DOHH2 (cell line): ENCODE measurements around the gene MPPED2.

Experiments
- H3F3A ChIP-seq: fragments of 200-600 bp; sonication (generic), shearing (Covaris generic); 2 replicates; pipeline ENCODE4 v1.6.0; 2016; ENCODE audit warnings: antibody characterized with exemption, mild to moderate bottlenecking; ENCODE audit not compliant: control insufficient read depth, insufficient read depth
- H3K27ac ChIP-seq: fragments of 200-600 bp; sonication (generic); 2 replicates; pipeline ENCODE4 v1.5.1; 2014; ENCODE audit warnings: low read depth, mild to moderate bottlenecking, low read length, moderate library complexity
- H3K27me3 ChIP-seq: fragments of 200-600 bp; sonication (generic); 2 replicates; pipeline ENCODE4 v1.6.1; 2014; ENCODE audit warnings: mild to moderate bottlenecking, low read length, mixed read lengths; ENCODE audit not compliant: control insufficient read depth
- H3K36me3 ChIP-seq: fragments of 200-600 bp; sonication (generic); 2 replicates; pipeline ENCODE4 v1.6.1; 2014; ENCODE audit warnings: mild to moderate bottlenecking, low read length, moderate library complexity, mixed read lengths; ENCODE audit not compliant: control insufficient read depth
- H3K4me1 ChIP-seq: fragments of 200-600 bp; sonication (generic); 2 replicates; pipeline ENCODE4 v1.6.1; 2014; ENCODE audit warnings: mild to moderate bottlenecking, low read length, mixed read lengths; ENCODE audit not compliant: control insufficient read depth
- H3K4me2 ChIP-seq: fragments of 200-600 bp; sonication (generic); 2 replicates; pipeline ENCODE4 v1.6.0; 2014; ENCODE audit warnings: mild to moderate bottlenecking, low read length, moderate library complexity
- H3K4me3 ChIP-seq: fragments of 200-600 bp; sonication (generic); 2 replicates; pipeline ENCODE4 v1.5.1; 2014; ENCODE audit warnings: mild to moderate bottlenecking, low read length, mixed read lengths
- H3K79me2 ChIP-seq: fragments of 200-600 bp; sonication (generic); 2 replicates; pipeline ENCODE4 v1.6.1; 2014; ENCODE audit warnings: mild to moderate bottlenecking, low read length, mixed read lengths; ENCODE audit not compliant: control insufficient read depth
- H3K9me2 ChIP-seq: fragments of 200-600 bp; sonication (generic); replicated peaks from 2 replicates; pipeline ENCODE4 v1.6.1; 2014; ENCODE audit warnings: mild to moderate bottlenecking, low read length, mixed read lengths; ENCODE audit not compliant: control insufficient read depth
- H3K9me3 ChIP-seq: fragments of 200-600 bp; sonication (generic); 2 replicates; pipeline ENCODE4 v1.6.1; 2014; ENCODE audit warnings: antibody characterized with exemption, low read length, mixed read lengths; ENCODE audit not compliant: control insufficient read depth, insufficient read depth
- H4K20me1 ChIP-seq: fragments of 200-600 bp; sonication (generic); 2 replicates; pipeline ENCODE4 v1.6.0; 2014; ENCODE audit warnings: low read depth, mild to moderate bottlenecking, antibody characterized with exemption, low read length, moderate library complexity; ENCODE audit not compliant: control insufficient read depth, insufficient read depth
- CTCF ChIP-seq: fragments of 200-600 bp; sonication (generic); IDR thresholded peaks from one replicate; pipeline ENCODE4 v1.5.1; 2014; ENCODE audit warnings: antibody characterized with exemption, mild to moderate bottlenecking, low read depth, low read length; ENCODE audit not compliant: poor library complexity, severe bottlenecking
- EZH2phosphoT487 ChIP-seq: fragments of 200-600 bp; sonication (generic); IDR thresholded peaks from 2 replicates; pipeline ENCODE4 v1.6.1; 2017; ENCODE audit warnings: borderline replicate concordance, mild to moderate bottlenecking, antibody characterized with exemption, low read length, moderate library complexity, mixed read lengths

The MPPED2 gene

GRCh38 chr11:30360741-30361140 is 225.4 kb downstream of the MPPED2 start:
- Histone ChIP-seq H3K79me2 (no peaks in the 10 kb centered on the region), H3K36me3 (no peaks in the 10 kb centered on the region), H3K4me3 (no peak overlapping the region), H3K27me3 (peaks cover 4% of the 10 kb centered on the region; the same call in 1 of the 2 replicates), H3K9me2 (no peaks in the 10 kb centered on the region), H3K27ac (no peak overlapping the region), H3K4me2 (no peak overlapping the region), H3K4me1 (no peaks in the 10 kb centered on the region), H3F3A (no peaks in the 10 kb centered on the region), H4K20me1 (no peaks in the 10 kb centered on the region), H3K9me3 (no peaks in the 10 kb centered on the region)
- no peak for TF ChIP-seq EZH2phosphoT487
- no peak for TF ChIP-seq CTCF
